HG02678 (cell line): Measurements from ENCODE around the gene MCM9.
A peak's percentile ranks its signal among the peaks of the same experiment; 100 is the strongest.
"Not testable (repeated sequence)": the region's sequence is repeated elsewhere in the genome, so short reads cannot be mapped to it uniquely, and the experiment has no call there.

Experiments
- ATAC-seq: cut with Tn5 transposase; IDR thresholded peaks from one replicate; pipeline ENCODE4 v1.9.1; 2021; ENCODE audit warnings: mild to moderate bottlenecking, moderate library complexity; ENCODE audit not compliant: unreplicated experiment

MCM9 gene

DNA sequence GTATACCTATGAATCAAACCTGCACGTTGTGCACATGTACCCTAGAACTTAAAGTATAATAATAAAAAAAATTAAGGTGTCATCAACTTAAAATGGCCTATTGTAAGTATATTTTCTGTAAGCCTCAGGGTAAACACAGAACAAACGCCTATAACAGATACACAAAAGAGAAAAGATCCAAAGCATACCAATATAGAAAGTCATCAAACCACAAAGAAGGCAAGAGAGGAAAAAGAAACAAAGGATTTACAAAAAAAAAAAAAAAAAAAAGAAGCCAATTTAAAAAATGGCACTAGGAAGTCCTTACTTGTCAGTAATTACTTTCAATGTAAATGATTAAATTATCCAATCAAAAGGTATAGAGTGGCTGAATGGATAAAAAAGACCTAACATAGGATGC, 65.6 kb downstream of the MCM9 start:
- ATAC-seq: no peak

DNA sequence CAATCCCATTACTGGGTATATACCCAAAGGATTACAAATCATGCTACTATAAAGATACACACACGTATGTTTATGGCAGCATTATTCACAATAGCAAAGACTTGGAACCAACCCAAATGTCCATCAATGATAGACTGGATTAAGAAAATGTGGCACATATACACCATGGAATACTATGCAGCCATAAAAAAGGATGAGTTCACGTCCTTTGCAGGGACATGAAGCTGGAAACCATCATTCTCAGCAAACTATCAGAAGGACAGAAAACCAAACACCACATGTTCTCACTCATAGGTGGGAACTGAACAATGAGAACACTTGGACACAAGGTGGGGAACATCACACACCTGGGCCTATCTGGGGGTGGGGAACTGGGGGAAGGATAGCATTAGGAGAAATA, 66.1 kb downstream of the MCM9 start:
- not testable (repeated sequence) for ATAC-seq

DNA sequence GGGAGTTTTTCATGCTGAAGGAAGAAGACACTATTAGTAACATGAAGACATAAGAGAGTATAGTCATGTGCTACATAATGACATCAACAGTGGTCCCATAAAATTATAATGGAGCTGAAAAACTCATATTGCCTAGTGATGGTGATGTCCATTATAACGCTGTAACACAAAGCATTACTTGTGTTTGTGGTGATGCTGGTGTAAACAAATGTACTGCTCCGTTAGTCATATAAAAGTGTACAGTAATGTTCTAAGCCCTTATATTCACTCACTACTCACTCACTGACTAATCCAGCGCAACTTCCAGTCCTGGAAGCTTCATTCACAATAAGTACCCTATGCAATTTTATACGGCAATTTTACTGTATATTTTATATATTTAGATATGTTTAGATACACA, 67.8 kb downstream of the MCM9 start:
- ATAC-seq: no peak

DNA sequence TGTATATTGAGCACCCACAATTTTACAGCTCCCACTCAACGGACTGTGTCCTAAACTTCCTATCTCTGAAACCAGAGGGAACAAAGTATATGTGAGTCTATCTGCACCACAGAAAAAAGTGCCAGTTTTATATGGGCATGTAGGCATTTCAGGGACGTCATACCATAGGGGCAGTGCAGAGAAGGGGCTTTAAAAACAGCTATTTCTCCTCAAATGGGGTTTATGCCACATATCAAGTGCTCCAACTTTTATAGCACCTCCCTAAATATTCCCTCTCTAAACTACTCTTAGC, 69.9 kb downstream of the MCM9 start:
- no peak for ATAC-seq

DNA sequence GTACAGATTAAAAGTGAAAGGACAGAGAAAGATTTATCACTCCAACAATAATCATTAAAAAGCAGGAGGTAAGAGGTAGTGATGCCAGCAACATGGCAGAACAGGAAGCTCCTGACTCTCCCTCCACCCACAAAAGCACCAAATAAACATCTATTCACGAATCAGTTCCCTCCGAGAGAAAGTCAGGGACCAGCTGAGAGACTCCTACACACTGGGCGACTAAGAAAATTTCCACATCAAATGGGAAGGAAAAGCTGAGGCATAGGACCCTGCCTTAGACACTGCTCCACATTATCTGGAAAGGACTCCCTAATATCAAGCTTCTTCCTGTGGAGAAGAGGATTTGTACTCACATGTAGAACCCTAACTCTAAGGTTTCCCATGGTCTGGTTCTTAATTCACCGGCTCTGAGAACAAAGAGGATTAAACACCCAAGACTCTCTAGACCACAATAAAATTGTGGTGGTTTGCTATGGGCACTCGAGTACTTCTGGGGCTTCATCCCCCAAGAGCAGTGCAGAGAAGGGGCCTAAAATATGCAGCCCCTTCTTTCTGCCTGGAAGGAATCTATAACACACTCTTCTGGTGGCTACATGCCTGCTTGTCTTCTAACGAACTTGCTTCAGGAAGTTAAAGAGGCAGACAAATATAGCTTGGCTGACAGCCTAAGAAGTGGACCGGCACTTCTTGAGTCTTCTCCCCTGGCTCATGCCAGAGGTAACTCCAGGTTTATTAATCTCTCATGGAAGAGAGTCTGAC, 70.4 kb downstream of the MCM9 start:
- no peak for ATAC-seq

DNA sequence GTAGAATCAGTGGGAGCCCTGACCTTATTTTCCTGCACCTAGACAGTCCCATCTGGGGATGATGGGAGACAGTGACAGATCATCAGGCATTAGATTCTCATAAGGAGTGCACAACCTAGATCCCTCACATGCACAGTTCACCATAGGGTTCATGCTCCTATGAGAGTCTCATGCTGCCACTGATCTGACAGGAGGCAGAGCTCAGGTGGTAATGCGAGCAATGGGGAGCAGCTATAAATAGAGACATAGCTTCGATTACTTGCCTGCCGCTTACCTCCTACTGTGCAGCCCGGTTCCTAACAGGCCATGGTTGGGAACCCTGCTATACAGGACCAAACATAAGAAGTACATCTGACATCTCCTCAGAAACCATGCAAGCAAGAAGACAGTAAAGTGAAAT, 72.5 kb downstream of the MCM9 start:
- ATAC-seq: no peak

DNA sequence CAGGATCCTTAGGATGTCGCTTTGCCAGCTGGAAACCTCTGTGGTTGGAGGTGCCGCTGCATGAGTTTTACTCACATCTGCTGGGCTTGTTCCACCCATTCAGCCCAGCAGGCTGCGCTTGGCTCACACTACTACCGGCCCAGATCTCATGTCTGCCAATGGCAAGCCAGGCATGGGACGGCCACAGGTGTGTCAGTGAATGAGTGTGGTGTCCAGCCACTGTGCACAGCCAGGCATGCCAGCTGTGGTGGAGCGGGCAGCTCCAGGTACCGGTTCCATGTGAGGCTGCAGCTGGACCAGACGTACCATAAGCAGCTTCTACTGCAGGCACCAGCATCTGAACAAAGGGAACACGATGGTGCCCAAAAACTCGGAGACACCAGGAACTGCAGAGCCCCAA, 74.1 kb downstream of the MCM9 start:
- ATAC-seq: no peak

DNA sequence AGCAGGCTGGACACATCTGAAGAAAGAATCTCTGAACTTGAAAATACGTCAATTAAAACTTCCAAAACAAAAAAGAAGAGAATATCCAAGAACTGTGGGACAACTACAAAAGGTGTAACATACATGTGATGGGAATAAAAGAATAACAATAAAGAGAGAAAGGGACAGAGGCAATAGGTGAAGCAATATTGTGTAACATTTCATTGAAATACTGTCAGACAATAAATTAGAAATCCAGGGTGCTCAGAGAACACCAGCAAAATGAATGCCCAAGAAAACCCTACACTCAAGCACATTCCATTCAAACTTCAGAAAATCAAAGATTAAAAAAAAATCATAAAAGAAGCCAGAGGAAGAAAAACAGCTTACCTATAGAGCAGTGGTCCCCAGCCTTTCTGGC, 74.6 kb downstream of the MCM9 start:
- ATAC-seq: no peak

DNA sequence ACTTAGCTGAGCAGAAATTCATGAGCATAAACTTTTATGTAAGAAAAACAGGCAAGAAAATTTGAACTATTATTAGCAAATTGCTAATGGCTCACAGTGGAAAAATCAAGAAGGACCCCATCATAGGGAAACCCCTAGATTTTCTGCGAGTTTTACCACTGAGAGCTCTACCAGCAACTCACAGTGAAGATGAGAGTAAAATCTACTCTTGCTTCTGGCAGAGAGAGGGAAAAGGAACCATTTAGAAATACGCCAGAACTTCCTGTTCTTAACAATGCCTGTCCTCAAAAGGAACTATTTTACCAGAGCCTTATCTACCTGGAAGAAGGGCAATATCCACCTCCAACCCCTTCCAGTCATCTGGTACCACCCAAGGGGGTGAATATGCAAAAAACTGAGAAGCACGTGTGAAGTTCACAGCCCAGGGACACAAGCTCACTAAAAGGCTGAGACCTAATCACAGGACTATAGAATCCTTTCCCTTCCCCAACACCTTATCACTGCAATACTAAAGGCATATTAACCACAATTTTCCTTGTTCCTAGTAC, 75.4 kb downstream of the MCM9 start:
- ATAC-seq: peak; percentile 53

DNA sequence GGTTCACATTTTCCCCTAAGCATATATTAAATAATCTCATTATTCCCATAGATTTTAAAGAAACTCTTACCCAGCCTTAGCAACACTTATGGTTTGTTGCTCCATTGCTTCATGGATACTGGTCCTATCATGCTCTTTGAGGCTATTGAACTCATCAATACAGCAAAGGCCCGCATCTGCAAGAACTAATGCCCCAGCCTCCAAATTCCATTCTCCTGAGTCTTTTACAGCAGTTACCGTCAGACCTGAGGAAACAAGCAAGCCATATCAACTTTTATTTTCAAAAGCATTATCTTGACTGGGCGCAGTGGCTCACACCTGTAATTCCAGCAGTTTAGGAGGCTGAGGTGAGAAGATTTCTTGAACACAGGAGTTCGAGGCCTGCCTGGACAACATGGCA, 78.7 kb downstream of the MCM9 start:
- no peak for ATAC-seq

DNA sequence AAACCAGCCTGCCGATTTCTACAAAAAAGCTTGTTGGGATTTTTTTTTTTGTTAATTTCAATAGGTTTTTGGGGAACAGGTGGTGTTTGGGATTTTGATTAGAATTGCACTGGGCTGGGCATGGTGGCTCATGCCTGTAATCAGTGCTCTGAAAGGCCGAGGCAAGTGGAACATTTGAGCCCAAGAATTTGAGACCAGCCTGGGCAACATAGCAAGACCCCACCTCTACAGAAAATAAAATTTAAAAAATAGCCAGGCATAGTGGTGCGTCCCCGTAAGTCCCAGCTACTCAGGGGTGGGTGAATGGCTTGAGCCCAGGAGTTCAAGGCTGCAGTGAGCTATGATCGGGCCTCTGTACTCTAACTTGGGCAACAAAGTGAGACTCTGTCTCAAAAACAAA, 81.6 kb downstream of the MCM9 start:
- ATAC-seq: no peak

DNA sequence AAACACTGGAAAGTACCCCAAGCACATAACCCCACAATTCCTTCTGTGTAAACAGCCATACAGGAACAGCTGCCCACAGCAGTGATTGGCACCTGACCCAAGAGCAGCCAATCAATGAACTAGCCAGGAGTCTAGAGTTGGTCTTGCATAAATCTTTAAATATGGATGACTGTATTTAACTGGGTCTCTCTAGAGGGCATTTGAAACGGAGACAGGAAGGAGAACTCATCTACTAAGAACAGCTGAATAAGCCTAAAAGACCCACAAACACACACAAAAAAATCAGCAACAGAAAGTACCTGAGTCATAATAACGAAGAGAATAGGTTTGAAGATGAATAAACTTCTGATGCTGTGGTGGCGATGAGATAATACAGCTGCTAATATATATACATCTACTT, 90.0 kb downstream of the MCM9 start:
- peak; percentile 60 for ATAC-seq

DNA sequence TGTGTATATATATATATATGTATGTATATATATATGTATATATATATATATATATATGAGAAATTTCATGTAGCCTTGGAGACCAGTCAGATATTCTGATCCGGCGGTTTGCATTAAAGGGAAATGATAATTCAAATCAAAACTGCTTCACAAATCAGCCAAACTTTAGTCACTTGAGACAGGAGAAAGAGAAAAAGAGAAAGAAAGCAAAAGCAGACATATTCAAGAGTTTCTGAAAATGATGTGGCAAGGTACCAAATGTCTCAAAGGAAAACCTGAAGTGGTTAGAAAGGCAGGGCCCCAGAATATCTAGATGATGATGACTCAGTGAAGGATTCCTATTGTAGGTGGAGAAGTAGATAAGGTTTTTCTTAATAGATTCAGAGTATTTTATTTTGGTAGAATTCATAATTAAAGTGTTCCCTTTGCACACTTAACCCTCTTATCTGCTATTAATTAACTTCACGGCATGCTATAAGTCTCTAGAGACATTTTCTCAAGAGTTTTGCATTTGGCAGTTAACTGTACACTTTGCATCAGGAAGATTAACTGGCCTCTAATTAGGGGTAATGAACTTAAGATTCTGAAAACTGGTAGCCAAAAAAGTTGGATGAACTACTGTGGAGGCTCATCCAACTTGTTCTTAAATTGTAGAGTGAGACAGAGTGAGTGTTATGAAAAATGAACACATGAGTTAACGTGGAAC, 91.1 kb downstream of the MCM9 start:
- ATAC-seq: peak; percentile 76

DNA sequence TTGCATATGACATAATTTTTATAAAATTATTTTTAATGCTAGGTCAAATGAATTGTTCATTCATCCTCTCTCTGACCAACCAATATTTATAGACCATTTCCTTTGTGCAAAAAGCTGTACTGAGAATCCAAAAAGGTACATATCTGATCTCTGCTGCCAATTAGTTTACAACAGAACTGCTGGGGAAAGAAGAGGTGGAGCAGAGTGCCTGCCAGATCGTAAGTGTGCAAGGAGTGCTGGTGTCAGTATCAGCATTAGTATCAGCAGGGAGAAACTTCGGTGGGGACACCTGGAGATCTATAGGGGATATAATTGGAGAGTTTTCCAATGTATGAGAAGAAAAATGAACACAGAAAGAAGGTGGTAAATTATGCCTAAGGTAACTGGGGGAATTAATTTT, 104.3 kb downstream of the MCM9 start:
- no peak for ATAC-seq

DNA sequence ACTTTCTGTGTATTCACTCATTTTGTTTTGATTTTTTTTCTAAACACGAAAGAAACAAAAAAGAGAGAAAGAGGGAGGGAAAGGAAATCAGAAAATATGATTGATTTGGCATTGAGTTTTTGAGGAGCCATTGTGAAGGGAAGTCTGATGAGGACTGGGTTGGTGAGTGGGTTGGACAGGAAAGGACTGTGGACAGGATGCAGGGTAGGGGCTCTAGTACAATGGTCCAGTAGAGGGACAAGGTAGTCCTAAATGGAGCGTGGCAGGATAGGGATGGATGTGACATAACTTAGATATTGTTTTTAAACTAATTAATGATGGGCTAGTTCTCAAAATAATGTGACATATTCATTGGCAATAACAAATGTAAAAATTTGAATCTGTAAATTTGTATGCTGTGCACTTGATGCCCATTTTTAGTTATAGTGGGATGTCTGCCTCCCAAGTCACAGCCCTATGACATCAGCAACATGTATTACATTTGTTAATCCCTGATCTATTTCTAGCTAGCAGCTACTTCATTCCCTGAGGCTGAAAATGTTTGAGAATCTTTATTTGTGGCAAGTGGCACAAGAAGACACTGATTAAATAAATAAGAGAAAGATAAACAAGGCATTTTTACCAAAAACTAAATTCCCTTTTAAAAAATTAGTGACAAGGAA, 105.0 kb downstream of the MCM9 start:
- ATAC-seq: no peak

DNA sequence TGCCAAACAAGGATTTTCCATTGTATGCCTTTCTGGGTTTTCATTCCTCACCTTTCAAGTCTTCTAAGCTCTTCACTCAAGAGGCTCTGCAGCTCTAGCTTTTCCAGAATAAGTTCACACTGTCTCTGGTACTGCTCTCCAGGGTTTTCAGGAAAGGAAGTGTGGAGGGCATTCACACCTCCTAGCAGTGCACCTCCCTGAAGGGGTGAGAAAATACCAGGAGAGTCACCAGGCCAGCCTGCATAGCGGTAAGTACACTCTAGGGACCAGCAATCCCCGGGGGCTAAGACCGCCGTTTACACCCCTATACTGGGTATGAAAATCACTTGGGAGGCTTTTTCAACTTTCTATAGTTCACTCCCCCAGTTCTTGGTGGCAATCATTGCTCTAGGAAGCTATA, 108.9 kb downstream of the MCM9 start:
- no peak for ATAC-seq

DNA sequence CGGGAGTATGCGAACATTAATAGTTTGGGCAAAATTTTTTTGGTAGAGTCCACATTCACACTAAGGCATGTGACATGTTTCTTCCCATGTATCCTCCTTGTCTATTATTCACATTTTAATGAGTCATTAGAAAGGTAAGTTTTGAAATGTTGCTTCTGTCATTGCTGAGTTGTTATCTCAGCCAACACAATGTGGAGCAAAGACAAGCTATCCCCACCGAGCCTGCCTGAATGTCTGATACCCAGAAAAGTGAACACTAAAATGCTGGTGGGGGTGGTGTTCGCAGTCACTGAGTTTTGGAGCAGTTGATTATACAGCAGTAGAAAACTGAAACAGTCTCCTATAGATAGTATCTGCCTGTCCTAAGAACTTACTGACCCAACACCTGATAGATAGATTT, 109.3 kb downstream of the MCM9 start:
- ATAC-seq: no peak

DNA sequence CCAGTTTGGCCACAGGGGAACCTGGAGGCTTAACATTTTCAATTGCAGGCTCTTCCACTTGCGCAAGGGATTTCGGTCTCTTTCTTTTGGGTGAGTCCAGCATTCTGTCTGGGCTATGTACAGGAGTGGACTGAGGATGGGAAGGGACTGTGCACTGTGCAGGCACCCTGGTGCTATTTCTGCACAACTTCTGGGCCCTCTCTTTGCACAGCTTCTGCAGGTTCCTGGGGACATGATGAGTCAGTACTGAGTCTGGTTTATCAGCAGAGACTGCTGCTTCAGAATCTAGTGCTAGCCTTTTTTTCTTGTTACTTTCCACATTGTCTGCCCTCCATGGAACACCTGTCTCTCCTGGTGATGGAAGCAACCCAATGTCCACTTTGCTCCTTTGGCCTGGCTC, 119.5 kb downstream of the MCM9 start:
- ATAC-seq: no peak

DNA sequence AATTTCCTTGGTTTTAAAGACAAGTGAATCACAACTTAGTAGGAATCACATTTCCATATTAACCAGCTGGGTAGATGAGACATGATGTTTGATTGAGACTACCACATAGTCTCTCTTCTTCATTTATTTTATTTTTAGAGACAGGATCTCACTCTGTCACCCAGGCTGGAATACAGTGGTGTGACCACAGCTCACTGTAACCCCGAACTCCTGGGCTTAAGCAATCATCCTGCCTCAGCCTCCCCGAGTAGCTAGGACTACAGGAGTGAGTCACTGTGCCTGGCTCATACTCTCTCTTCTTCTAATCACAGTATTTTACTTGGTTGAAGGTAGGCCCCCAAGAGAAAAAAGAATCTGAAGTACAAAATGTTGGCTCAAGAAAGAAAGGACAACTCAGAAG, 121.2 kb downstream of the MCM9 start:
- ATAC-seq: no peak

DNA sequence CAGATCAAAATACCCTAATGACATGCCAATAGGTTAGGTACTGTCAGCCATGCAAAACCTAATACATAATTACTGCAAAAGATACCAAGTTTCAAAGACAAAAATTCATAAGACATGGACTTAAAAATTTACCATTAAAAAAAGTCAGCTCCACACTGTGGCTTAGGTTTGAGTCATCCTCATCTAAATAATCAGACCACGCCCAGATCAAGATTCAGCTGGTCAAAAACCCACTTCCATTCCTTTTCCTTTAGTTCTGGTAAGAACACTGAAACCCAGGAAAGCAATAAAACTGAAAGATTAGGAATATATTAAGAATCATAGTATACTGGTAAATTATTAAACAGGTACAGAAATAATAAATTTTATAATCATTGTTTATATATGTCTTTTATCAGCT, 122.0 kb downstream of the MCM9 start:
- no peak for ATAC-seq

DNA sequence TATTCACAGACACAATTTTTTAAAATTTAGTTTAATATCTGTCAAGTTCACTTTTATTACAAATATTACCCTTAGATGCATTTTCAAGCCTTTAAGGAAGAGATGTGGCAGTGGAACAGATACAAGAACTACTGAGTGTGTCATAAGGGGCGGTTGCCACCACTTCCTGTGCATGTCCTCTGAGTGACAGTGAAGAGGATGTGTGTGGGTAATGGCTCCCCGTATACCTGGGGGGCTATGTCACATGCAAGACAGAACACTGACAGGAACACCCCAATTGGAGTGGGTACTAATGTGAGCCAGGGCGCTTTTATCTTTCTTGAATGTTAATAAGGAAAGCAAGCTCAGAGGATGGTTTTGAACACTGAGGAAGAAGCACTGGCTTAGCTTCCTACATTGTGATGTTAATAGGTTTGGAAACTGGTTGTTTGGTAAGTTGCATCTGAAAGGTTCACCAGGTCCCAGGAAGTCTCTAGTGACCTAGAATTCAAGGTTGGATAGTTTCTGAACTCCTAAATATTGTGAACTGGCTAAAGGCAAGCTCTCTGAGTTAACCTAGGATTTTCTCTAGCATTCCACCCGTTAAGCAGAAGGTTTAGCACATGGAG, 124.4 kb downstream of the MCM9 start:
- peak; percentile 87 for ATAC-seq
